Posterior vena cava (tissue), 2 donors: ENCODE results near the gene KIAA0040. TPM values are rescaled to one million over a fixed set of nuclear protein-coding genes. Genes with fewer than 3 reads are reported as not detected.

Experiments used
- DNase-seq: peaks from one replicate; pipeline ENCODE4 v3.0.0-alpha.2; 2020; ENCODE audit warnings: low spot score
- intact Hi-C, 2 donors: fragments of 100-400 bp; cut with DNase I; formaldehyde crosslinking; loops; one replicate each; pipeline versions ENCODE4 v1.14.1 to v1.14.2; 2022 to 2023
- total RNA-seq, 2 donors: library from RNA; stranded (reverse); fragmentation: NEBNext Ultra II Directional; extraction: Animal tissue kit (Norgen Biotek cat#: 25700); gene quantifications; one replicate each; pipeline ENCODE4 v1.2.1, GENCODE V29; 2021
- donor health status: DM: yes; HTN: yes; CAD: no.
- donor health status: DM: yes; HTN: yes; CAD: no.

KIAA0040 gene
- total RNA-seq, 2 donors from 2014 or later = 9.3 to 13.5 TPM

- intact Hi-C loops = no loop called here
- DNase-seq = no peak
Measured at GRCh38 chr1:175176246-175176645, 16.3 kb downstream of the KIAA0040 start.

DNA sequence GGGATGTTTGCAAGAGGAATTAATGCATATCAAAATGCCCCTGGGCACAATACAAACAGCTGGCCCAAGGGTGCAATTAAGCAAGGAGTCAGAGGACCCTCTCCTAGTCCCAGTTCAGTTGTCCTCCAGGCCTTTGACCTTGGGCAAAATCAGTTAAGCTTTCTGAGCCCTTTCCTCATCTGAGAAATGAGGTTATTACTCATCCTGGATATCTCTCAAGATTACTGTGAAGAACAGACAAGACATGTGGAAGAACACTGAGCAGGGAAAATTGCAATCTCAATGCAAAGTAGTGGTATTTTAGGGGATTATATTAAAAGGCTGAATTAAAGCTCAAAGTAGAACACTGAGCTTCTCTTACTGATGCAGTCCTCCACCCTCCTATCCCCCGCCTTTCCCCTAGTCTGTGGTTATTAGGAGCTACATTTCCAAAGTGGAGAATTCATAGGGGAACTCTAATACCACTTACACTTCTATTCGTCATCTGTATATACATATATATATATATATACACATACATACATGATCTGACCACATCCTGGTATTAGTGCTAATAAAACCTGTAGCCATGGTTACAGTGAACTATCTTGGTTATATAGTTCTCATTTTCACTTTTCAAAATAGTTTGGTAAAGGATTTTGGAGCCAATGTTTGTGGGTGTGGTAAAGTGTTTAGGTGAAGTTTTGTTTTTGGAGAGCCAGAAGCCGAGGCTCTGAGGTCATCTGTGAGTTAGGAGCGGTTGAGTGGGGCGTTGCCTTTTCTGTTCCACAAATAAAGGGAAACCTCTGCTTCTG lies 18.1 kb downstream of the KIAA0040 start:
- intact Hi-C loops = no loop called here
- DNase-seq = no peak

- no peak for DNase-seq
- intact Hi-C loops = no loop called here
Measured at GRCh38 chr1:175173531-175173930, 19.0 kb downstream of the KIAA0040 start.

GRCh38 chr1:175172503-175172902 lies 20.1 kb downstream of the KIAA0040 start:
- DNase-seq = no peak
- intact Hi-C loops = no loop called here

- intact Hi-C loops = no loop called here
- no peak for DNase-seq
Measured at GRCh38 chr1:175171036-175171913, 21.3 kb downstream of the KIAA0040 start.

DNA sequence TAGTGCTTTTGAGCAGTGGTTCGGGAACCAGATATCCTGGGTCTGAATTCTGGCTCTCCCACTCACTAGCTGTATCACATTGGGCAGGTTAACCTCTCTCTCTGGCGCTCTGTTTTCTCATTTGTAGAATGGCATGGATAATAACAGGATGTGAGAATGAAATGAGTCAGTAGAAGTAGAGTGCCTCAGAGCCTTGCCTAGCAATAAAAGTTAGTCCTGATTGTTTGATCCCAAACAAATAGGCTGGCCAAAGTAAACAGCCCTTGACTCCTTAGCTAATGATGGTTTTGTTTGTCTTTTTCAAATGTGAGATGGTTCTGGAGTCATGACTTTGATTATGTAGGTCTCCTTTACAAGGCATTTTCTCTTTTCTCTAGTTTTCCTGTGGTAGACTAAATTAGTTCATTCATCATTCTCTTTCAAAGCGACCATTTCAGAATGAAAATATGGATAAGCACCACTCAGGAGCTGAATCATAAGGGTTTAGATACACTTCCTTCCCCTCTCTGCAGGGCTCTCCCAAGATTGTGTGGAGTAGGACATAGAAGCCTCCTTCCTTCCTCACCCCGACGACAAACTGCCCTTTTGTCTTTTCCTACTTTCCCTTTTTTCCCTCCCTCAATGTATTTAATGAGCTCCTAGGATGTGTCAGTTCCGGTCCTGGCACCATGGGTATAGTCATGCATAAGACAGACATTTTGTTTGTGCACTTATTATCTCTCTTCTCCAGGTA lies 23.1 kb downstream of the KIAA0040 start:
- intact Hi-C loops = no loop called here
- no peak for DNase-seq

DNA sequence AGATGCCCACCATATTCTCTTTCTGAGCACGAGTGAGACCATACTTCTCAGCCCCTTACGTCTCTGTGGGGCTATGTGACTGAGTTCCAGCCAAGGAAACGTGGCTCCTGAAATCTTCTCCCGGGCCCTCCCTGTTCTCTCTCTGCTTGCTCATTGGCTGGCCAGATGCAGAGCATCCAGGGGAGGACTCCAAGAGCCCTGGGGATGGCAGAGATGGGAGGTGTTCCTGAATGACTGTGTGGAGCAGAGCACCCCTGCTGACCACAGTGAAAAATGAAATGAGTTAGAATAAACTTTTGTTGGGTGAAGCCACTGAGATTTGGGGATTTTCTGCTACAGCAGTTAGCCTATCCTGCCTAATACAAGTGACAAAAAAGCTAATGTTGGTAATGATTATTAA lies 23.8 kb downstream of the KIAA0040 start:
- intact Hi-C loops = no loop called here

DNA sequence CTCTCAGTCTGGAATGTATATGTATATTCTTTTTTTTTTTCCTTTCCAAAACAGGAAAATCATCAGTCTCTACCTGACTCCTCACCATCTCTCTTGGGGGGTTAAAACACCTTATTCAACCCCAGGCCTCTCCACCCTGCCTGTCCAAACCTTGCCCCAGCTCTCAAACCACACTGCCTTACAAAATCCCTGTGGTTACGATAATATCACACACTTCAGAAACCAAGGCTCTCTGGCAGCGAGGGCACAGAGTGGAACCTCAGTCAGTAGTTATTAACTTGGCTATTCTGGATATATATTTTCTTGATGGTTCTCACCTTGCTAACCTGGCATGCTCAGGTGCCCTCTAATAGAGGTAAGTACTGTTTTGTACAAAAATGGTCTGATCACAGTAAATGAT lies 24.7 kb downstream of the KIAA0040 start:
- no peak for DNase-seq
- intact Hi-C loops = no loop called here

More for the DNA sequence above, 23.8 kb downstream of the KIAA0040 start:
- no peak for DNase-seq

- no peak for DNase-seq
- intact Hi-C loops = no loop called here
Measured at GRCh38 chr1:175166746-175167145, 25.8 kb downstream of the KIAA0040 start.

DNA sequence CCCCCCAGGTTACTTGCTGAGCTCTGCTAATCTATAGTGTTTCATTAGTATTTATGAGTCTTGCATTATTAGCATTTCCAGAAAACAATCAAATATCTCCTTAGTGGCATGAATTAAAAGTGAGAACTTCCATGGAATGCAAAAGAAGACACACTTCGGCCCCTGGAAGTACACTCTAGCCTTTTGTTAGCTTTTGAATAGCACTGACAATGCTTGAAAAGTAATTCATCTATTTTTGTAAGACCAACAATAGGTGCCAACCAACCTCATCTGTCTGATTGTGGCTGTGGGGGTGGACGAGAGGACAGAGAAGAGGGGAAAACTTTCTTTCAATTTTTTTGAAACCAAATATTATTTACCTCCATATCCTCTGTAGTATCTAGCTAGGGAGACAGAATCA lies 27.8 kb downstream of the KIAA0040 start:
- intact Hi-C loops = no loop called here
- DNase-seq = no peak

DNA sequence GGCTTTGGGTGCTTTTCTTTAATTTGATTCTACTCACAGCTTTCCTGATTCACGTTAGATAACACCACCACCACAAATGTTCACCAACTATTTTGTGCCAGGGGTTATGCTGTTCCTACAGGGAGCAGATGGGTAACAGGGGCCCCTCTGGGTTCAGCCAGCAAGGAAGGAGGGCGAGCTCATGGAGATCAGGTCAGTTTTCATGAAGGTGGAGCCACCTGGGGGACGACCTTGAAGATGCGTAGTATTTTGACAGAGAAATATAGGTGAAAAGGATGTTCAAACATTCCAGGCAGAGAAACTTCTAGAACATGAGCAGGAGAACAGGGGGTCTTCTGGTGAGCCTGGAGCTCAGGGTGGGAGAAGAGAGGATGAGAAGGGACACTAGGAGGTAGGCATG lies 28.9 kb downstream of the KIAA0040 start:
- DNase-seq = no peak
- intact Hi-C loops = no loop called here

- intact Hi-C loops = no loop called here
- DNase-seq = no peak
Measured at GRCh38 chr1:175162955-175163354, 29.6 kb downstream of the KIAA0040 start.

DNA sequence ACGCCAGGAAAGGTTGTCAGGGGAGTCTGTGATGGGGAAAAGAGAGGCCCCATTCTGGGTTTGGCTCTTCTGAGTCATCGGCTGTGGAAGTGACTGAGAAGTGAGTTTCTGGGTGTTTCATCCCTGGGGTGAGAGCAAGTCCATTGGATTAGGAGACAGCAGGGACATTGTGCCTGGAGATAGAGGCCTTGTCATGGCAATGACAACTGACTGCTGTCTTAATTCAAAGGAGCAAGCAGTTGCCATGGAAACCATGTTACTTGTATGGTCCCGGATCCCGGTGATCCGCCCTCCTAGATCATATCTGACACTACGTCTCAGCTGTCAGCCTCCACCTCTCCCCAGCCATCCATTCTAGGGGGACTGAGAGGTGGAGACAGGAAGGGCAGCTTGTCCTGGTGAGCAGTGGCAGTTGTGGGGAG lies 34.4 kb downstream of the KIAA0040 start:
- intact Hi-C loops = loop anchor here in 1 of 2 donors (5.0 kb wide), 1 partner anchor 164 kb away; no protein-coding TSS in a partner anchor
- no peak for DNase-seq

DNA sequence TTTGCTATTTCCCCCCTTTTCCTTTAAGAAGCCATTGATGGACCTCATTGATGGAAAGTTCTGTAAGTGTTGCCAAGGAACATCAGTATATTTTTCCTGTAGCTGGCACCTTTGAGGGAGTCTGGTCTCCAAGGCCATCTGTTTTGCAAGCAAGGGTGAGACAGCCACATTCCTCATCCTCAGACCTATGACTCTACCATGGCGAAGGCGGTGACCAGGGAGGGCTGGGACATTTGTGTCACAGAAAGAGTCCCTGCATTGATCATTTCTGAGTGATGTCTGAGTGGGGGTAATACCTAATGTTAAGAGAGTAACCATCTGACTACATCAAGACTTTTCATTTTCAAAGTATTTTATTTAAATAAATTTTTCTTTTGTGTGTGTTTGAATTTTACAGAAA lies 35.4 kb downstream of the KIAA0040 start:
- DNase-seq = no peak
- intact Hi-C loops = loop anchor here in 1 of 2 donors (5.0 kb wide), 1 partner anchor 165 kb away; no protein-coding TSS in a partner anchor

- no peak for DNase-seq
- intact Hi-C loops = loop anchor here in 1 of 2 donors (5.0 kb wide), 1 partner anchor 166 kb away; no protein-coding TSS in a partner anchor
Measured at GRCh38 chr1:175155936-175156335, 36.6 kb downstream of the KIAA0040 start.

GRCh38 chr1:175155473-175155856 lies 37.1 kb downstream of the KIAA0040 start:
- intact Hi-C loops = loop anchor here in 1 of 2 donors (5.0 kb wide), 1 partner anchor 167 kb away; no protein-coding TSS in a partner anchor
- no peak for DNase-seq

DNA sequence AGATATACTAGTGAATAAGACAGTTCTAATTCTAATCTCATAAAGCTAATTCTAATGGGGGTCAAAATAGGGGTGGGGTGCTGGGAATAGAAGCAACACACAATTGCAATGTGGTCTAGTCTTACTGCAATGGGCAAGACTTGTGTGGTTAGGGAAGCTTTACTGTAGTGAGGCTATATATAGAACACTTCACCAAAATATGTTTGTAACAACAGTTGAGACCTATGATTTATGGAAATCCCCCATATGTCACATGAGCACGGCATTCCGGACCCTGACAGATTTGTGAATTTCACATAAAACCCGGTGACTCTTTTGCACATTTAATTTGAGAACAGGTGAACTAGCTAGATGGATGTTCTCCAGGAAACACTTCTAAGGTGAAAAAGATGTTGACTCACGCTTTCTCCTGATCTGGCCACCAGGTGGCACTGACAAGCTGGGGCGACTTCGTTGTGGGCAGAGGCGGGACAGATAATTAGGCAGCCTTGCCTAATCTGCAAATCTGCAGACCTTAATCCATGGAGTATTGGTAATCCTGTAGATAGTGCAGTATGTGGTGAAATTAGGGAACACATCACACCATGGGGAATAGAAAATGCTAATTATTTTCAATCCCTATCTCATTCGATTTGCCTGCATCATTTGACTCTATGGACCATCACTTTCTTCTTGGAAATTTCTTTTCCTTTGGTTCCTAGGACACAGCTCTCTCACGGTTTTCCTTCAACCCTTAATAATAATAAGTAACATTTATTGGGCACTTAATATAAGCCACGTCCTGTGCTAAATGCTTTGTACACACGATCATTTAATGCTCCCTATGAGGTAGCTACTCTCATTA lies 37.7 kb downstream of the KIAA0040 start:
- peak; percentile 89 for DNase-seq
- intact Hi-C loops = loop anchor here (5.0 kb wide), 1 partner anchor 167 kb away; no protein-coding TSS in a partner anchor

DNA sequence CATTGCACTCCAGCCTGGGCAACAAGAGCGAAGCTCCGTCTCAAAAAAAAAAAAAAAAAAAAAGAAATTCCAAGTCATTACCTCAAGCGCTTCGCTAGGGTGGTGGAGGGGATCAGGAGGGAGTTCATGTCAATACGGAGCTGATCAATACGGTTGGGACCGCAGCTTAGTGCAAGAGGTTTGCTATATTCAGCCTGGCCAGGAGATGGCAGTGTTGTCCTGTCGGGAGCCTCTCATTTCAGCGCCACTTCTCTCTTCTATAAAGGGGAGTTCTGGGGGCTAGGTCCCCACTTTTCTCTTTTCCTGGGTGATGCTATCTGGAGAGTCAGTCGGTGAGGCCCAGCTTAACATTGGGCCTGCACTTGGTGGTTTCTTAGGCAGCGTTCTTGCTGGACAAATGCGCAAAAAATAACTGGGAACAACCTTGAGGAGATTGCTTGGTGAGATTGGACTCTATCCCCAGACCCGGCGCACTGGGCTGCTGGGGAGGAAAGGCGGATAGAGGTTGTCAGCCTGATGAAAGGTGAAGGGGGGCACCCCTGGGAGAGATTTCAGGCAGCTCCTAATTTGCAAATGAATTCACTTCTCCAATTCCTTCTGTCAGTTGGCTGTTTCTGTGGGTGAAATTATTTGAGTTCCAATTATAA lies 40.4 kb downstream of the KIAA0040 start:
- intact Hi-C loops = loop anchor here in 1 of 2 donors (5.0 kb wide), 1 partner anchor 170 kb away; no protein-coding TSS in a partner anchor
- DNase-seq = no peak
